ENCODE measurements around the gene USP6. TPM values are rescaled to one million over a fixed set of nuclear protein-coding genes. Genes with fewer than 3 reads are reported as not detected.
"Not testable (repeated sequence)": the region's sequence is repeated elsewhere in the genome, so short reads cannot be mapped to it uniquely, and the experiment has no call there.

USP6 gene
- total RNA-seq, 2 donors from 2014 or later, result 0.08 to 0.12 TPM

- ATAC-seq, result no peak
- DNase-seq, result no peak
- intact Hi-C loops (cut with DNase I, micrococcal nuclease), result no loop called here
Measured at GRCh38 chr17:5219536-5219935, 103.7 kb downstream of the USP6 start.

GRCh38 chr17:5220074-5220473 lies 104.2 kb downstream of the USP6 start:
- DNase-seq (no peak), ATAC-seq (no peak)
- intact Hi-C loops (cut with DNase I, micrococcal nuclease), result no loop called here

GRCh38 chr17:5221912-5222311 lies 106.1 kb downstream of the USP6 start:
- DNase-seq; intact Hi-C loops (cut with DNase I, micrococcal nuclease); ATAC-seq: not testable (repeated sequence)

Other genes with a start within 250 kb of the USP6 start
- 1 to 10 TPM; 1.3 to 1.8 TPM for gene C17orf107, start 216.5 kb upstream of the USP6 start, total RNA-seq
- gene CHRNE, start 212.9 kb upstream of the USP6 start, total RNA-seq, result under 1 TPM; 0.43 to 0.81 TPM
- not detected for gene GP1BA, start 183.8 kb upstream of the USP6 start, total RNA-seq
- 10 to 100 TPM; 77.5 to 90.0 TPM for gene SLC25A11, start 176.0 kb upstream of the USP6 start, total RNA-seq
- gene RNF167, start 175.8 kb upstream of the USP6 start, total RNA-seq, result 100 to 1,000 TPM in 1 of 2 donors, 10 to 100 TPM in 1; 96.5 to 105 TPM
- gene PFN1, start 167.5 kb upstream of the USP6 start, total RNA-seq, result 100 to 1,000 TPM; 720 to 812 TPM
- gene ENO3, start 164.9 kb upstream of the USP6 start, total RNA-seq, result 1 to 10 TPM; 7.3 to 8.9 TPM
- 10 to 100 TPM; 49.3 to 68.2 TPM for gene SPAG7, start 148.2 kb upstream of the USP6 start, total RNA-seq
- 10 to 100 TPM; 49.1 to 52.2 TPM for gene CAMTA2, start 128.4 kb upstream of the USP6 start, total RNA-seq
- 1 to 10 TPM; 1.9 TPM for gene INCA1, start 118.5 kb upstream of the USP6 start, total RNA-seq
- 100 to 1,000 TPM; 212 to 226 TPM for gene KIF1C, start 118.1 kb upstream of the USP6 start, total RNA-seq
- gene SLC52A1, start 80.6 kb upstream of the USP6 start, total RNA-seq, result 1 to 10 TPM; 2.4 to 2.5 TPM
- gene ZFP3, start 37.6 kb upstream of the USP6 start, total RNA-seq, result 1 to 10 TPM; 8.0 to 8.6 TPM
- gene ZNF232, start 4.2 kb upstream of the USP6 start, total RNA-seq, result 1 to 10 TPM; 7.1 to 7.7 TPM
- 1 to 10 TPM; 3.7 to 3.9 TPM for gene ZNF594, start 75.8 kb downstream of the USP6 start, total RNA-seq
- gene SCIMP, start 118.8 kb downstream of the USP6 start, total RNA-seq, result 1 to 10 TPM in 1 of 2 donors, under 1 TPM in 1; 0.64 to 2.3 TPM
- gene RABEP1, start 166.3 kb downstream of the USP6 start, total RNA-seq, result 10 to 100 TPM; 28.1 to 29.1 TPM